HUES48 (cell line): ENCODE results near the gene ABCA4.

Experiments
- H3K27ac ChIP-seq: one replicate; pipeline ENCODE4 v1.7.0; 2013; ENCODE audit warnings: low read depth, low read length, inconsistent platforms
- H3K27me3 ChIP-seq: 2 replicates; pipeline ENCODE4 v1.6.1; 2013; ENCODE audit warnings: mild to moderate bottlenecking, low read length; ENCODE audit not compliant: control insufficient read depth, insufficient read depth
- H3K36me3 ChIP-seq: 2 replicates; pipeline ENCODE4 v1.6.1; 2013; ENCODE audit warnings: low read length; ENCODE audit not compliant: control insufficient read depth, insufficient read depth
- H3K4me1 ChIP-seq: 2 replicates; pipeline ENCODE4 v1.6.1; 2013; ENCODE audit warnings: mild to moderate bottlenecking, low read length; ENCODE audit not compliant: control insufficient read depth, insufficient read depth
- H3K4me3 ChIP-seq: 2 replicates; pipeline ENCODE4 v1.5.1; 2013; ENCODE audit warnings: mild to moderate bottlenecking, low read depth, low read length
- H3K9ac ChIP-seq: 2 replicates; pipeline ENCODE4 v1.6.1; 2013; ENCODE audit warnings: mild to moderate bottlenecking, low read depth, low read length, moderate library complexity
- H3K9me3 ChIP-seq: 2 replicates; pipeline ENCODE4 v1.6.1; 2013; ENCODE audit warnings: low read length; ENCODE audit not compliant: control insufficient read depth, insufficient read depth

ABCA4 gene

DNA sequence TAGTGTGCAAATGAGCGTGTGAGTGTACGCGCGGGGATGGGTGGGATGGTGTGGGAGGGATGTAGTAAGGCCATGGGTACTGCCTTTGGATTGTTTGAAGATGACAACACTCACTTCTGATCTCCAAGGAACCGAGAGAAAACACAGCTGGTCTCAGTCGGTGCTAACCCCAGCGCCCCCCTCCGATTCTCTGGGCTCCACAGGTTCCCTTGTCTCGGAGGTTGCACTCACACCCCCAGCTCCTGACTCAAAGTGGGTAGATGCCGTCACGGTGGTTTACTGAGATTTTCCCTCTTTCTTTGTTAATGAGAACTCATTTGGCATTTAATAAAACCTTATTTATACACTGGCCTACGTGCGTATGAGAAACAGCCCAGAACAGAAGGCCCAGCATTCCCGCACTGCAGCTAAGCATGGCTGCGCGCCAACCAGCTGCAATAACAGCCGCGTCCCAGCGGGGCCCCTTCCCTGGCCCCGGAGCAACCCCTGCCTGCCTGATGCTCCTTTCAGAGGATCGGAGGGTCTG lies 25.8 kb downstream of the ABCA4 start:
- H3K4me1 ChIP-seq: peaks cover 24% of the 10 kb centered on the region

DNA sequence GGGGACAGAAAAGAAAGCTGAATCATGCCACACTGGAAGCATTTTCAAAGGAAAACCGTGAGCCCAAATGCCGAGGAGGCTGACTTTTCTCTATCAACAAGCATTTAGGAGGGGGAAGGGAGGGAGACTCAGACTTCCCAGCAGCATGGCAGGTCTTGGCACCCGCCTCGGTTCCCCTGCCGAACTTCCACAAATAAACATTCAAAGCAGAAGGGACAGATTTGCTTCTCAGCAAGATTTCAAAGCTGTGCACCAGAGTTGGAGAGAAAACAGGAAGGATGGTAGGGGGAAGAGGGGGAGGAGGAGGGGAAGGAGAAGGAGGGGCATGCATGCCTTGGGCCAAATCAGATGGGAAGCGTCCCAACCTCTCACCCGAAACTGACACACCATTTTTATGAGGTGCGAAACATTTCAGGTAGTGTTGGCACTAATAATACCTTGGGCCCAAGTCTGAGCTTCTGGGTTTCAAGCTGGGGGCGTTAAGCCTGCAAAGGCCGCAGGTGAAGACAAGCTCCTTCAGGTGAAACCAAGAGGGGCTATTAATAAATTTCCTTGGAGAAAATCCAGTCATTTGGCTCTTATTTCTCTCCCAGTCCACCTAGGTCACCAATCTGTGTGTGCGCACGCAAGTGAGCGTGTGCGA lies 26.4 kb downstream of the ABCA4 start:
- Histone ChIP-seq H3K4me3 (no peak overlapping the region), H3K4me1 (peaks cover 24% of the 10 kb centered on the region), H3K36me3 (no peaks in the 10 kb centered on the region), H3K27ac (peak overlapping the region; percentile 71), H3K9me3 (no peaks in the 10 kb centered on the region), H3K9ac (no peak overlapping the region), H3K27me3 (no peaks in the 10 kb centered on the region)

More for the DNA sequence above, 25.8 kb downstream of the ABCA4 start:
- H3K27me3 ChIP-seq: no peaks in the 10 kb centered on the region
- H3K36me3 ChIP-seq: no peaks in the 10 kb centered on the region
- H3K4me3 ChIP-seq: no peak overlapping the region
- H3K9me3 ChIP-seq: no peaks in the 10 kb centered on the region
- H3K27ac ChIP-seq: peak overlapping the region; percentile 71
- H3K9ac ChIP-seq: no peak overlapping the region

DNA sequence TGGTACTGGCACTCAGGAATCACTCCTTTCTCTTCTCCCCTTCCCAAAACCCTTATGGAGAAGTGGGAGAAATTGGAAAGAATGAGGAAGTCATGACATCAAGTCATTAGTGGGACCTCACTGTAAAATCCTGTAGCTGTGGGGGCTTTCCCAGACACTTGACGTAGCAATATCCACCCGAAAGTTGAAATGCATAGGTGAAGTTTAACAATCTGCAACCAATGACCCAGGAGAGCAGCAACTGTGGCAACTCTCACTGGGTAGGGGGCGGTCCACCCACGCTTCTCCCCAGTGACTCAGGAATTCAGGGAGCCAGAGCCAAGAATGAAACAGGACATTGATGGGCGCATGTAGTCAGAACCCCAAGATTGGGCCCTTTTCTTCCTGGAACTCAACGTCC lies 27.0 kb downstream of the ABCA4 start:
- peak overlapping the region; percentile 71 for H3K27ac ChIP-seq
- H3K27me3 ChIP-seq: no peaks in the 10 kb centered on the region
- H3K9ac ChIP-seq: no peak overlapping the region
- H3K4me3 ChIP-seq: no peak overlapping the region
- no peaks in the 10 kb centered on the region for H3K36me3 ChIP-seq
- H3K9me3 ChIP-seq: no peaks in the 10 kb centered on the region
- H3K4me1 ChIP-seq: peaks cover 24% of the 10 kb centered on the region

DNA sequence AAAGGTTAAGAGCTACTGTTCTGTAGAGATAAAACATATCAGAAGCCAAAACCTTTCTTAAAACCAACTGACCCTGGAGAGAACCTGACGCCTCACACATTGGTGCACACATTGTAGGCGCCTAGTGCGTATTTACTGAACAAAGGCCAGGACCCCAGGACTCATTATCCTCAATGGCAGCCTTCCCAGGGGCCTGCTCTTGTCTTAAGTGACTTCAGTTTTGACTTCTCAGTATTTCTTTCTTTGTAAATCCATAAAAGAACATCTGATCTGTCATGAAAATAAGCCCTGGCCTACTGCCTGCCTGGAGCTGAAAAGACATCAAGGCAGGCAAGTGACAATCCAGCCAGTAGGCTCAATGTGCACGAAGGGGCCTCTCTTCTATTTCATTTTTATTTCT lies 27.6 kb downstream of the ABCA4 start:
- H3K4me3 ChIP-seq: no peak overlapping the region

DNA sequence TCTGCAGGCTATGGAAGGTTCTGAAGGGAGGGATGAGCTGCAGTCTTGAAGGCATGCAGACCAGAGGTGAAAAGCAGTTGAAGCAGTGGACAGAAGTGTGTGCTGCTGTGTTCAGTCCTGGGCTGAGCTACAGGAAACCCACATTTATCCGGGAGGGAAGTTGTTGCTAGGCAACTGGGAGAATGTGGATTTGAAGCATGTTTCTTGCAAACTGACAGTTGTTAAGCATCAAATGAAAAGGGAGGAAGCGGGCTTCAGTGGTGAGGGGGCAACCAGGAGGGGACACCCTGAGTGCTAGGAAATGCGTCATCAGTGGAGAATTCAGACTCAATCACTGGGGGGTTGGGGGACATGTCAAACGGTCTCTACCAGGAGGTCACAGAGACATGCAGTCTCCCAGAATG lies 28.7 kb downstream of the ABCA4 start:
- H3K36me3 ChIP-seq: no peaks in the 10 kb centered on the region
- no peak overlapping the region for H3K4me3 ChIP-seq
- no peak overlapping the region for H3K9ac ChIP-seq
- H3K27me3 ChIP-seq: no peaks in the 10 kb centered on the region
- H3K27ac ChIP-seq: no peak overlapping the region
- H3K9me3 ChIP-seq: no peaks in the 10 kb centered on the region
- peaks cover 24% of the 10 kb centered on the region for H3K4me1 ChIP-seq

More for the DNA sequence above, 27.6 kb downstream of the ABCA4 start:
- Histone ChIP-seq H3K36me3 (no peaks in the 10 kb centered on the region), H3K27ac (peak overlapping the region; percentile 71), H3K9me3 (no peaks in the 10 kb centered on the region), H3K4me1 (peaks cover 24% of the 10 kb centered on the region), H3K9ac (no peak overlapping the region), H3K27me3 (no peaks in the 10 kb centered on the region)

DNA sequence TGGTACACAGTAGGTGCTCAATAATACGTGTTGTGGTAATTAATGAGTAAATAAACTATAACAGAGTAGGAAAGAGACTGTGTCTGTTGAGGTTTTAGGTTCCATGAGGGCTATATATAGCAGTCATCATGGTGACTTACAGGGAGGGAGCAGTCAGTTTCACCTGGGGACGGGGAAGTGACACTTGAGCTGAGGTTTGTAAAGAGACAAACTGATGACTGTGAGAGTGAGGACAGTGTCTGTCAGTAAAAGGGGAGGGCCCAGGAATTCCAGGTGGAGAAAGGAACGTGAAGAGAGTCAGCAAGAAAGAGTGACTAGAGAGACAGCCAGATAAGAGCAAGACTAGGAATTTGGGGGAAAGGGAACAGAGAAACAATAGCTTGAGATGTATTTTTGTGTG lies 30.2 kb downstream of the ABCA4 start:
- no peak overlapping the region for H3K4me3 ChIP-seq
- no peak overlapping the region for H3K27ac ChIP-seq
- H3K36me3 ChIP-seq: no peaks in the 10 kb centered on the region
- H3K9me3 ChIP-seq: no peaks in the 10 kb centered on the region
- peaks cover 24% of the 10 kb centered on the region for H3K4me1 ChIP-seq
- H3K27me3 ChIP-seq: no peaks in the 10 kb centered on the region; the same call in 1 of the 2 replicates
- H3K9ac ChIP-seq: no peak overlapping the region

DNA sequence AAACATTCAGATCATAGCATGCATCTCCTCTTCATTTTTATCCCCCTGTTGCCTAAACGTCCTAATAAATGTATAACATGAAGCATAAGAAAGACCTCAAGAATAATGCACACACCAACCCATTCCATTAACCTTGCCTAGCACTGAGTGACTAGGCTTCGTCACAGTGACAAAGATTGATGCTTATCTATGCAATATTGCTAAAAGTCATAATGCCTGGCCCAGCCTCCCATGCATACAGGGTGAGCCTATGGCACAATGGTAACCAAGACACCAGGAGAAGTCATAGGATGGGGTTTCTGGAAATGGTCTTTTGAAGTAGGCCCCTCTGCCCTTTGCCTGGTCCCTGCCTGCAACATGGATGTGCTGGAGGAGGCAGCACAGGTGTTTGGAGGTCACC lies 33.8 kb downstream of the ABCA4 start:
- Histone ChIP-seq H3K4me1 (peaks cover 2% of the 10 kb centered on the region; the same call in 1 of the 2 replicates), H3K4me3 (no peak overlapping the region), H3K9ac (no peak overlapping the region), H3K27ac (no peak overlapping the region), H3K9me3 (no peaks in the 10 kb centered on the region), H3K36me3 (no peaks in the 10 kb centered on the region), H3K27me3 (no peaks in the 10 kb centered on the region; the same call in 1 of the 2 replicates)

DNA sequence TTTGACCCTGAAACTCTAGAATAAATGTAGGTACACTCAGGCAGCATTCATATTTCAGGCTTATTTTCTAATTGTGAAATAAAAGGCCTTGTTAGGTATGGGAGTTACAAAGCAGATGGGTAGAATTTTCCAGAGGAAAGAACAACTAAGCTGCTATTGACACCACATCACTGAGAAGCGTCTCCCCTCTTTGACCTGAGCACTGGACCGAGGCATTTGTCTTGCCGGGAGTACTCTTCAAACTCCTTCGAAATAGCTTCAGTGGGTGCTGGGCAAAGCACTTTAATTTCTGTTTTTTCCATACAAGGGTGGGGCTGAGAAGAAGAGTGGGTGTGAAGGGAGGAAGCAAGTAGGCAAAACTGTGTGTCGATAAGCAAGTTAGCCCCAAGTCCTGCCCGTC lies 36.4 kb downstream of the ABCA4 start:
- H3K9ac ChIP-seq: no peak overlapping the region

DNA sequence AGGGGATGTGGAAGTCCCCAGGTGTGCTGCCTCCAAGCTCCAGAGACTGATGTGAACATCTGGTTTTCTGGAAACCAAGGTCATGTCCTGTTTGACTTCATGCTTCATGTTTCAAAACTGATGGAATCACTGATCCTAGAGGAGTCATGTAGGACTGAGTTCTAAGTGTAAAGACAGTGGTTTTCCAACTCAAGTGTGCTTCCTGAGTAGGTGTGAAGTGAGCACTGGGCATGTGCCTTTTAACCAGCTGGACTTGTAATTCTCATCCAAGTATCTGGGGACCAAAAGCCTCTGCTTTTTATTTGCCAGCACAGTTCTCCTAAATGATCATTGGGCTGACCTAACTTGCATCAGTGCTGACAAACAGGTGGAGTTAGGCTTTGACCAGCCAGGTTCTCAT lies 36.9 kb downstream of the ABCA4 start:
- H3K4me1 ChIP-seq: peaks cover 1% of the 10 kb centered on the region; the same call in 1 of the 2 replicates
- H3K27me3 ChIP-seq: no peaks in the 10 kb centered on the region; the same call in 1 of the 2 replicates
- no peak overlapping the region for H3K4me3 ChIP-seq
- no peaks in the 10 kb centered on the region for H3K36me3 ChIP-seq
- no peaks in the 10 kb centered on the region for H3K9me3 ChIP-seq
- H3K9ac ChIP-seq: no peak overlapping the region
- no peak overlapping the region for H3K27ac ChIP-seq

More for the DNA sequence above, 36.4 kb downstream of the ABCA4 start:
- Histone ChIP-seq H3K36me3 (no peaks in the 10 kb centered on the region), H3K4me1 (no peaks in the 10 kb centered on the region), H3K9me3 (no peaks in the 10 kb centered on the region), H3K27ac (no peak overlapping the region), H3K4me3 (no peak overlapping the region), H3K27me3 (no peaks in the 10 kb centered on the region; the same call in 1 of the 2 replicates)

DNA sequence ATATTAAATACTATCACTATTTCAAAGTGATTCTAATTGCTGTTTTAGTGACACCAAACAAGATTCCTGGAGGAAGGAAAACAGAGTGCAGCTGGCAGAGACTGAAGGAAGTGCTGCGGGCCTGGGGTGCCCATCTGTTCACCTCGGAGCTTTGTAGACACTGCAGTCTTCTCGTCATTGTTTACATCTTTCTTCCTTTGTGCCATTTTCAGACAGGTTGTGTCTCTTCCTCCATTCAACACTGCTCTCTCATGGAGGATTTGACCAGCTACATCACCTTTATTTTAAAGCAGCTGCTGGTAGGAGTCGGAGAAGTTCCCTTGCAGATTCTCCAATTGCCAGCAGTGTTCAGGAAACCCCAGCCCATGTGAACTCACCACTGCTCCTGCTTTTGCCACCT lies 37.3 kb downstream of the ABCA4 start:
- no peaks in the 10 kb centered on the region for H3K36me3 ChIP-seq
- no peaks in the 10 kb centered on the region; the same call in 1 of the 2 replicates for H3K27me3 ChIP-seq
- peaks cover 3% of the 10 kb centered on the region; the same call in 1 of the 2 replicates for H3K4me1 ChIP-seq
- no peak overlapping the region for H3K27ac ChIP-seq
- H3K4me3 ChIP-seq: no peak overlapping the region
- no peaks in the 10 kb centered on the region for H3K9me3 ChIP-seq
- no peak overlapping the region for H3K9ac ChIP-seq

DNA sequence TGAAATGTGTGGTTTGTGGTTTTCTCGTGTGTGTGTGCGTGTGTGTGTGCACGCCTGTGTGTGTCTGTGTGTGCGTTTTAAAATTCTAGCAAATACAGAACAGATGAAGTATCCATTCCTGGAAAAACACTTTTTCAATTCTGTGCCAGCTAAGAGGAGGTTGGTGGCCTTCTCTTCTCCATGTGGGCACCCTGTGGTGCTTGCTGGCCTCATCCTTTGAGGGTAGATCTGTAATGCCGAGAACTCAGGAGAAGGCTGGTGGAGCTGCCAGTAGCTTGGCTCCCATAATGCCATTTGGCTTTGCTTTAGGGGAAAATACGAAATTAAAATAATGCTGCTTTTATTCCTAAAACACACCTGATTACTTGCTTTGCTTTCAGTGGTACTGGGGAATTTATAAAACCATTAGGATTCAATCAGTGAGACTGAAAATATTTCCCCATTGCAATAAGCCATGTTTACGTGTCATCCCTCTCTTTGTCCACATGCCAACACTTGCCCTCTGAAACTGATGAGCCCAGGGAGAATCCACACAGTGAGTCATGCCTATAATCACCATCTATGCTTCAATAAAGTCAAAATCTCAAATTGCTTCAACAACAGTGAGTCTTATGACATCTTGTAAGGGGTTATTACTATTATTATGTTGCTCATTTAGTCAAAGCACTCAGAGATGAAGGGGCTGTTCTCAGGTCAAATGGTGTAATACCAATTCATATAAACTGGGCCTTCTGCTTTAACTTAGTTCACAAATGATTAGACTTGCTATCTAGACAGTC lies 39.2 kb downstream of the ABCA4 start:
- Histone ChIP-seq H3K27me3 (no peaks in the 10 kb centered on the region; the same call in none of the 2 replicates), H3K27ac (no peak overlapping the region), H3K9me3 (no peaks in the 10 kb centered on the region), H3K9ac (no peak overlapping the region), H3K4me1 (peaks cover 3% of the 10 kb centered on the region; the same call in 1 of the 2 replicates), H3K36me3 (no peaks in the 10 kb centered on the region), H3K4me3 (no peak overlapping the region)
